HepG2 (cell line): ENCODE results near the gene LAMTOR2. TPM values are rescaled to one million over a fixed set of nuclear protein-coding genes. Genes with fewer than 3 reads are reported as not detected.

Source experiments
- KDM1A ChIP-seq: IDR thresholded peaks from 2 replicates; pipeline ENCODE4 v1.6.1; 2016; ENCODE audit warnings: missing compliant biosample characterization
- LCORL ChIP-seq, 2 experiments: fragments of 450-650 bp in 1 of 2; sonication (generic) in 1 of 2; formaldehyde crosslinking in 1 of 2; IDR thresholded peaks; 2 replicates each; pipeline versions ENCODE4 v1.5.0 to v1.6.1; 2017 to 2020; ENCODE audit warnings: antibody characterized with exemption in 1 of 2, missing genetic modification reagents in 1 of 2
- NFIC ChIP-seq: IDR thresholded peaks from 2 replicates; pipeline ENCODE4 v1.6.1; 2012; ENCODE audit warnings: mild to moderate bottlenecking, low read length, inconsistent platforms
- RARA ChIP-seq: IDR thresholded peaks from 2 replicates; pipeline ENCODE4 v1.6.1; 2016; ENCODE audit warnings: missing genetic modification reagents, missing compliant biosample characterization
- SPEN ChIP-seq: sonication (generic); formaldehyde crosslinking; IDR thresholded peaks from 2 replicates; pipeline ENCODE4 v1.5.1; 2020; ENCODE audit warnings: low read depth, mild to moderate bottlenecking, missing genetic modification reagents
- SRSF1 ChIP-seq: fragments of 200-400 bp; formaldehyde crosslinking; optimal IDR thresholded peaks from 2 replicates; pipeline ENCODE3; 2017; ENCODE audit warnings: mild to moderate bottlenecking, low read depth, low read length, moderate library complexity
- SRSF9 ChIP-seq: fragments of 200-400 bp; formaldehyde crosslinking; IDR thresholded peaks from 2 replicates; pipeline ENCODE4 v1.6.1; 2018; ENCODE audit warnings: borderline replicate concordance, mild to moderate bottlenecking, low read depth, low read length; ENCODE audit not compliant: insufficient read depth, poor library complexity, severe bottlenecking
- ZNF614 ChIP-seq: IDR thresholded peaks from 2 replicates; pipeline ENCODE4 v1.6.1; 2018; ENCODE audit warnings: missing biosample characterization, missing genetic modification reagents, inconsistent platforms, borderline replicate concordance
- polyA plus RNA-seq, 8 experiments: library from polyadenylated mRNA; depleted of rRNA in 3 of 8; stranded (reverse) in 7 of 8; unstranded in 1 of 8; fragments of >200 nt; fragmentation: Illumina TruSeq in 4 of 8; extraction: Trizol in 4 of 8; gene quantifications; 2 replicates each; pipeline versions ENCODE4 v1.2.1 to v1.2.3, GENCODE V29; 2011 to 2016; ENCODE audit warnings: low read depth in 4 of 8, missing spikeins in 1 of 8, mixed read lengths in 1 of 8; ENCODE audit not compliant: insufficient read depth in 1 of 8
- total RNA-seq, 5 experiments: library from RNA; depleted of rRNA; stranded (reverse); fragments of >200 nt; fragmentation: Illumina TruSeq; extraction: Trizol; gene quantifications; 2 replicates each; pipeline ENCODE4 v1.2.3, GENCODE V29; 2016; ENCODE audit warnings: low read depth in 1 of 5
- TF ChIP-seq, protein P1 (sequence below): sonication (generic); formaldehyde crosslinking; IDR thresholded peaks from 2 replicates; pipeline ENCODE4 v1.5.0; 2020; ENCODE audit warnings: missing genetic modification reagents
- TF ChIP-seq, protein P2 (sequence below): sonication (generic); formaldehyde crosslinking; IDR thresholded peaks from 2 replicates; pipeline ENCODE4 v1.4.0; 2020; ENCODE audit warnings: missing genetic modification reagents, low read depth, mild to moderate bottlenecking, borderline replicate concordance
- TF ChIP-seq, protein P3 (sequence below): sonication (generic); formaldehyde crosslinking; IDR thresholded peaks from 2 replicates; pipeline ENCODE4 v1.8.1; 2023; ENCODE audit warnings: mild to moderate bottlenecking, moderate library complexity, missing genetic modification reagents
- TF ChIP-seq, protein P4 (sequence below): sonication (generic); formaldehyde crosslinking; IDR thresholded peaks from 2 replicates; pipeline ENCODE4 v1.4.0; 2020; ENCODE audit warnings: mild to moderate bottlenecking, missing genetic modification reagents
- TF ChIP-seq, protein P5 (sequence below), 2 experiments: fragments of 450-650 bp in 1 of 2; sonication (generic) in 1 of 2; formaldehyde crosslinking; IDR thresholded peaks; 2 replicates each; pipeline versions ENCODE4 v1.5.0 to v1.8.0; 2020 to 2022; ENCODE audit warnings: mild to moderate bottlenecking in 1 of 2, missing genetic modification reagents in 1 of 2
- TF ChIP-seq, protein P6 (sequence below): sonication (generic); formaldehyde crosslinking; IDR thresholded peaks from 2 replicates; pipeline ENCODE4 v1.8.1; 2022; ENCODE audit warnings: mild to moderate bottlenecking, missing genetic modification reagents
- TF ChIP-seq, protein P7 (sequence below): sonication (generic); formaldehyde crosslinking; IDR thresholded peaks from 2 replicates; pipeline ENCODE4 v1.4.0; 2020; ENCODE audit warnings: missing genetic modification reagents

LAMTOR2 gene
- total and polyA plus RNA-seq, 2 of the 13 experiments (the other 11 are each of a cell fraction or from before 2014, with no cell fraction given), result 36.5 to 66.4 TPM

DNA sequence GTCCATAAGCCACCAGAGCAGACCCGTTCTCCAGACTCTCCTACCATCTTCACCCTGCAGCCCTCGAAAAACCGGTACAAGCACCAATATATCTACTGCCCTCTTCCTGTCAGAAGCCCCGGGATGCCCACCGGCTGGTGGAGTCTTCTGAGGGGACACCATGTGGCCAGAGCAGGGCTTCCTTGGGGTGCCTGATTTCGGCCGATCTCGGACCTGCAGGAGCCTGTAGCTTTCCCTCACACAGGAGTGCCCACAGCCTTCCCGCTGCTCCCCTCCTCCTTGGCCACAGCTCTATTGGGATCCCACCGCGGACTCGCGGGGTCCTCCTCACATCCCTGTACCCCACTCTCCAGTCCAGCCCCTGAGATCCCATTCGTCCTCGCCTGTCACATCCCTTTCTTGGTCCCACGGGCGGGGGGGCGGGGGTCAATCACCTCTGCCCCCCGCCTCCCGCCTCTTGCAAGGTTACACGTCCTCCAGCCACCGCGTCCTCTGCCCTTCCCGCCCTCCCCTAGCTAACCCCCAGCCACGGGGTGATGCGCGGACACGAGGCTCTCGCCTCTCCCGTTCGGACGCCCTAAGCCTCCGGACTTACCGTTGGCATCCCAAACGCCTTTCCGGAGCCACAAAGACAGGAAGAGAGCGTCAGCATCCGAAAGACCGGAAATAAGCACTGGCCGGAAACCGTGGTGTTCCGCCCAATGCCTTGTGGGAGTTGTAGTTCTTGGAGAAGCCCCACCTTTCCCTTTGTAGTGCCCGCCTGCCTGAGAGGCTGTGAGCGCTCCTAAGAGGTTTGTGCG, 34.1 kb upstream of the LAMTOR2 start, which contains the start of gene SSR2 (continued):
- TF ChIP-seq ZNF614 (CRISPR knock-in tag) (no peak), RARA (CRISPR knock-in tag) (no peak), KDM1A (CRISPR knock-in tag) (no peak), NFIC (no peak), SPEN (CRISPR knock-in tag) (no peak; the same call in 1 of the 2 replicates), SRSF9 (no peak), SRSF1 (no peak), LCORL (IDR thresholded peaks at IDR 0.05) (no peak), LCORL (CRISPR knock-in tag; IDR thresholded peaks at IDR 0.05) (peak; percentile 20; the same call in 1 of the 2 replicates)
- TF ChIP-seq, protein P1, sequence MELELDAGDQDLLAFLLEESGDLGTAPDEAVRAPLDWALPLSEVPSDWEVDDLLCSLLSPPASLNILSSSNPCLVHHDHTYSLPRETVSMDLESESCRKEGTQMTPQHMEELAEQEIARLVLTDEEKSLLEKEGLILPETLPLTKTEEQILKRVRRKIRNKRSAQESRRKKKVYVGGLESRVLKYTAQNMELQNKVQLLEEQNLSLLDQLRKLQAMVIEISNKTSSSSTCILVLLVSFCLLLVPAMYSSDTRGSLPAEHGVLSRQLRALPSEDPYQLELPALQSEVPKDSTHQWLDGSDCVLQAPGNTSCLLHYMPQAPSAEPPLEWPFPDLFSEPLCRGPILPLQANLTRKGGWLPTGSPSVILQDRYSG (CRISPR knock-in tag), result no peak
- TF ChIP-seq, protein P2, sequence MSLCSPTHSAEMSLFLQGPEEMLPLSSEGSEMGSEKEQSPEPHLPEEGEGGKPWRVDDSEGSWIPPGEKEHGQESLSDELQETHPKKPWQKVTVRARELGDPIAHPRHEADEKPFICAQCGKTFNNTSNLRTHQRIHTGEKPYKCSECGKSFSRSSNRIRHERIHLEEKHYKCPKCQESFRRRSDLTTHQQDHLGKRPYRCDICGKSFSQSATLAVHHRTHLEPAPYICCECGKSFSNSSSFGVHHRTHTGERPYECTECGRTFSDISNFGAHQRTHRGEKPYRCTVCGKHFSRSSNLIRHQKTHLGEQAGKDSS (CRISPR knock-in tag), result no peak
- TF ChIP-seq, protein P3, sequence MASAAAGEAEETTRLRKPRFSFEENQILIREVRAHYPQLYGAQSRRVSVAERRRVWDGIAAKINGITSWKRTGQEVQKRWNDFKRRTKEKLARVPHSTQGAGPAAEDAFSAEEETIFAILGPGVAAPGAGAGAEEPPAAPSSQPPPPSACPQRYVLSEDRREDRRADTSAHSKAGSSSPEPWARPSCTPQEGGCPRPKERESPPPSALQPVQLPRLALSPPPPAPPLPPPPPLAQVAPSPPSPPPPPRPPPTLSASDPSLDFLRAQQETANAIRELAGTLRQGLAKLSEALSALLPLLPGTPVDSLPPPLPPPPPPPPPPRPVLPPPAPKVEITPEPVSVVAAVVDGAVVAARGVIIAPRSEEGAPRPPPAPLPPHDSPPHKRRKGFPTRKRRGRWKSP (CRISPR knock-in tag), result no peak
- TF ChIP-seq, protein P4, sequence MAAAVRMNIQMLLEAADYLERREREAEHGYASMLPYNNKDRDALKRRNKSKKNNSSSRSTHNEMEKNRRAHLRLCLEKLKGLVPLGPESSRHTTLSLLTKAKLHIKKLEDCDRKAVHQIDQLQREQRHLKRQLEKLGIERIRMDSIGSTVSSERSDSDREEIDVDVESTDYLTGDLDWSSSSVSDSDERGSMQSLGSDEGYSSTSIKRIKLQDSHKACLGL (CRISPR knock-in tag), result no peak
- TF ChIP-seq, protein P5, sequence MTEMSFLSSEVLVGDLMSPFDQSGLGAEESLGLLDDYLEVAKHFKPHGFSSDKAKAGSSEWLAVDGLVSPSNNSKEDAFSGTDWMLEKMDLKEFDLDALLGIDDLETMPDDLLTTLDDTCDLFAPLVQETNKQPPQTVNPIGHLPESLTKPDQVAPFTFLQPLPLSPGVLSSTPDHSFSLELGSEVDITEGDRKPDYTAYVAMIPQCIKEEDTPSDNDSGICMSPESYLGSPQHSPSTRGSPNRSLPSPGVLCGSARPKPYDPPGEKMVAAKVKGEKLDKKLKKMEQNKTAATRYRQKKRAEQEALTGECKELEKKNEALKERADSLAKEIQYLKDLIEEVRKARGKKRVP (CRISPR knock-in tag; IDR thresholded peaks at IDR 0.05), result peak in 1 of 2 experiments; percentile 10; a peak in 1 of 4 replicates
- TF ChIP-seq, protein P6, sequence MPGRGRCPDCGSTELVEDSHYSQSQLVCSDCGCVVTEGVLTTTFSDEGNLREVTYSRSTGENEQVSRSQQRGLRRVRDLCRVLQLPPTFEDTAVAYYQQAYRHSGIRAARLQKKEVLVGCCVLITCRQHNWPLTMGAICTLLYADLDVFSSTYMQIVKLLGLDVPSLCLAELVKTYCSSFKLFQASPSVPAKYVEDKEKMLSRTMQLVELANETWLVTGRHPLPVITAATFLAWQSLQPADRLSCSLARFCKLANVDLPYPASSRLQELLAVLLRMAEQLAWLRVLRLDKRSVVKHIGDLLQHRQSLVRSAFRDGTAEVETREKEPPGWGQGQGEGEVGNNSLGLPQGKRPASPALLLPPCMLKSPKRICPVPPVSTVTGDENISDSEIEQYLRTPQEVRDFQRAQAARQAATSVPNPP (CRISPR knock-in tag), result no peak
- TF ChIP-seq, protein P7, sequence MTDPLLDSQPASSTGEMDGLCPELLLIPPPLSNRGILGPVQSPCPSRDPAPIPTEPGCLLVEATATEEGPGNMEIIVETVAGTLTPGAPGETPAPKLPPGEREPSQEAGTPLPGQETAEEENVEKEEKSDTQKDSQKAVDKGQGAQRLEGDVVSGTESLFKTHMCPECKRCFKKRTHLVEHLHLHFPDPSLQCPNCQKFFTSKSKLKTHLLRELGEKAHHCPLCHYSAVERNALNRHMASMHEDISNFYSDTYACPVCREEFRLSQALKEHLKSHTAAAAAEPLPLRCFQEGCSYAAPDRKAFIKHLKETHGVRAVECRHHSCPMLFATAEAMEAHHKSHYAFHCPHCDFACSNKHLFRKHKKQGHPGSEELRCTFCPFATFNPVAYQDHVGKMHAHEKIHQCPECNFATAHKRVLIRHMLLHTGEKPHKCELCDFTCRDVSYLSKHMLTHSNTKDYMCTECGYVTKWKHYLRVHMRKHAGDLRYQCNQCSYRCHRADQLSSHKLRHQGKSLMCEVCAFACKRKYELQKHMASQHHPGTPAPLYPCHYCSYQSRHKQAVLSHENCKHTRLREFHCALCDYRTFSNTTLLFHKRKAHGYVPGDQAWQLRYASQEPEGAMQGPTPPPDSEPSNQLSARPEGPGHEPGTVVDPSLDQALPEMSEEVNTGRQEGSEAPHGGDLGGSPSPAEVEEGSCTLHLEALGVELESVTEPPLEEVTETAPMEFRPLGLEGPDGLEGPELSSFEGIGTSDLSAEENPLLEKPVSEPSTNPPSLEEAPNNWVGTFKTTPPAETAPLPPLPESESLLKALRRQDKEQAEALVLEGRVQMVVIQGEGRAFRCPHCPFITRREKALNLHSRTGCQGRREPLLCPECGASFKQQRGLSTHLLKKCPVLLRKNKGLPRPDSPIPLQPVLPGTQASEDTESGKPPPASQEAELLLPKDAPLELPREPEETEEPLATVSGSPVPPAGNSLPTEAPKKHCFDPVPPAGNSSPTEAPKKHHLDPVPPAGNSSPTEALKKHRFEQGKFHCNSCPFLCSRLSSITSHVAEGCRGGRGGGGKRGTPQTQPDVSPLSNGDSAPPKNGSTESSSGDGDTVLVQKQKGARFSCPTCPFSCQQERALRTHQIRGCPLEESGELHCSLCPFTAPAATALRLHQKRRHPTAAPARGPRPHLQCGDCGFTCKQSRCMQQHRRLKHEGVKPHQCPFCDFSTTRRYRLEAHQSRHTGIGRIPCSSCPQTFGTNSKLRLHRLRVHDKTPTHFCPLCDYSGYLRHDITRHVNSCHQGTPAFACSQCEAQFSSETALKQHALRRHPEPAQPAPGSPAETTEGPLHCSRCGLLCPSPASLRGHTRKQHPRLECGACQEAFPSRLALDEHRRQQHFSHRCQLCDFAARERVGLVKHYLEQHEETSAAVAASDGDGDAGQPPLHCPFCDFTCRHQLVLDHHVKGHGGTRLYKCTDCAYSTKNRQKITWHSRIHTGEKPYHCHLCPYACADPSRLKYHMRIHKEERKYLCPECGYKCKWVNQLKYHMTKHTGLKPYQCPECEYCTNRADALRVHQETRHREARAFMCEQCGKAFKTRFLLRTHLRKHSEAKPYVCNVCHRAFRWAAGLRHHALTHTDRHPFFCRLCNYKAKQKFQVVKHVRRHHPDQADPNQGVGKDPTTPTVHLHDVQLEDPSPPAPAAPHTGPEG (CRISPR knock-in tag), result no peak
